Measurements from ENCODE around the gene METTL5. TPM values are rescaled to one million over a fixed set of nuclear protein-coding genes. Genes with fewer than 3 reads are reported as not detected.
"Not testable (repeated sequence)": the region's sequence is repeated elsewhere in the genome, so short reads cannot be mapped to it uniquely, and the experiment has no call there.

METTL5 gene
- total RNA-seq, 1 donor, result 39.8 TPM

- no peaks in the 10 kb centered on the region for H3K9me3 ChIP-seq (ENCODE audit: low read depth, low read length)
- H2AFZ ChIP-seq (ENCODE audit: low read length), result no peak overlapping the region
- H3K27me3 ChIP-seq (ENCODE audit: insufficient read depth, low read length), result no peaks in the 10 kb centered on the region
- H4K20me1 ChIP-seq (ENCODE audit: insufficient read depth, low read length), result peaks cover 10% of the 10 kb centered on the region
- H3K4me1 ChIP-seq (ENCODE audit: insufficient read depth, low read length), result no peaks in the 10 kb centered on the region
- peaks cover 76% of the 10 kb centered on the region for H3K79me2 ChIP-seq (ENCODE audit: insufficient read depth, low read length)
- H3K4me3 ChIP-seq (ENCODE audit: insufficient read depth, low read length), result no peak overlapping the region
- no peak for TF ChIP-seq CTCF (IDR thresholded peaks at IDR 0.05; ENCODE audit: extremely low read depth, low read depth, low read length)
- no peaks in the 10 kb centered on the region for H3K36me3 ChIP-seq (ENCODE audit: insufficient read depth, low read length)
- no peak overlapping the region for H3K27ac ChIP-seq (ENCODE audit: low read depth, low read length)
- no peak for DNase-seq (ENCODE audit: insufficient read length, low spot score, missing footprints)
- H3K4me2 ChIP-seq (ENCODE audit: insufficient read depth, low read length), result no peak overlapping the region
Measured at GRCh38 chr2:169849710-169850109, 25.0 kb upstream of the METTL5 start.

- H3K36me3 ChIP-seq (ENCODE audit: insufficient read depth, low read length); H3K4me3 ChIP-seq (ENCODE audit: insufficient read depth, low read length); H4K20me1 ChIP-seq (ENCODE audit: insufficient read depth, low read length); H3K27ac ChIP-seq (ENCODE audit: low read depth, low read length); H3K9me3 ChIP-seq (ENCODE audit: low read depth, low read length); H2AFZ ChIP-seq (ENCODE audit: low read length); H3K4me2 ChIP-seq (ENCODE audit: insufficient read depth, low read length); H3K4me1 ChIP-seq (ENCODE audit: insufficient read depth, low read length); H3K27me3 ChIP-seq (ENCODE audit: insufficient read depth, low read length); DNase-seq (ENCODE audit: insufficient read length, low spot score, missing footprints): not testable (repeated sequence)
- H3K79me2 ChIP-seq (ENCODE audit: insufficient read depth, low read length), result peaks cover 79% of the 10 kb centered on the region
Measured at GRCh38 chr2:169848959-169849693, 24.4 kb upstream of the METTL5 start.

- no peak for DNase-seq (ENCODE audit: insufficient read length, low spot score, missing footprints)
- H4K20me1 ChIP-seq (ENCODE audit: insufficient read depth, low read length), result peaks cover 14% of the 10 kb centered on the region
Measured at GRCh38 chr2:169845016-169845415, 20.3 kb upstream of the METTL5 start.

GRCh38 chr2:169841625-169842024 lies 16.9 kb upstream of the METTL5 start:
- H3K4me1 ChIP-seq (ENCODE audit: insufficient read depth, low read length); H3K27ac ChIP-seq (ENCODE audit: low read depth, low read length); H3K36me3 ChIP-seq (ENCODE audit: insufficient read depth, low read length); DNase-seq (ENCODE audit: insufficient read length, low spot score, missing footprints); H3K4me2 ChIP-seq (ENCODE audit: insufficient read depth, low read length); H3K27me3 ChIP-seq (ENCODE audit: insufficient read depth, low read length); H3K4me3 ChIP-seq (ENCODE audit: insufficient read depth, low read length); H2AFZ ChIP-seq (ENCODE audit: low read length); H3K9me3 ChIP-seq (ENCODE audit: low read depth, low read length): not testable (repeated sequence)
- peaks cover 83% of the 10 kb centered on the region for H3K79me2 ChIP-seq (ENCODE audit: insufficient read depth, low read length)
- peaks cover 20% of the 10 kb centered on the region for H4K20me1 ChIP-seq (ENCODE audit: insufficient read depth, low read length)

More at GRCh38 chr2:169845016-169845415, 20.3 kb upstream of the METTL5 start:
- H3K4me1 ChIP-seq (ENCODE audit: insufficient read depth, low read length), result no peaks in the 10 kb centered on the region
- H3K36me3 ChIP-seq (ENCODE audit: insufficient read depth, low read length), result no peaks in the 10 kb centered on the region
- no peaks in the 10 kb centered on the region for H3K9me3 ChIP-seq (ENCODE audit: low read depth, low read length)
- no peak overlapping the region for H3K4me3 ChIP-seq (ENCODE audit: insufficient read depth, low read length)
- H3K27me3 ChIP-seq (ENCODE audit: insufficient read depth, low read length), result no peaks in the 10 kb centered on the region
- TF ChIP-seq CTCF (IDR thresholded peaks at IDR 0.05; ENCODE audit: extremely low read depth, low read depth, low read length), result no peak
- H3K27ac ChIP-seq (ENCODE audit: low read depth, low read length), result no peak overlapping the region
- H3K79me2 ChIP-seq (ENCODE audit: insufficient read depth, low read length), result peaks cover 77% of the 10 kb centered on the region
- H3K4me2 ChIP-seq (ENCODE audit: insufficient read depth, low read length), result no peak overlapping the region
- H2AFZ ChIP-seq (ENCODE audit: low read length), result no peak overlapping the region

GRCh38 chr2:169840747-169841142 lies 16.0 kb upstream of the METTL5 start:
- Histone ChIP-seq H3K36me3 (ENCODE audit: insufficient read depth, low read length) (no peaks in the 10 kb centered on the region), H3K27me3 (ENCODE audit: insufficient read depth, low read length) (no peaks in the 10 kb centered on the region), H4K20me1 (ENCODE audit: insufficient read depth, low read length) (peaks cover 25% of the 10 kb centered on the region), H3K27ac (ENCODE audit: low read depth, low read length) (no peak overlapping the region), H3K4me3 (ENCODE audit: insufficient read depth, low read length) (no peak overlapping the region), H2AFZ (ENCODE audit: low read length) (no peak overlapping the region), H3K9me3 (ENCODE audit: low read depth, low read length) (no peaks in the 10 kb centered on the region), H3K79me2 (ENCODE audit: insufficient read depth, low read length) (peaks cover 84% of the 10 kb centered on the region), H3K4me2 (ENCODE audit: insufficient read depth, low read length) (no peak overlapping the region), H3K4me1 (ENCODE audit: insufficient read depth, low read length) (no peaks in the 10 kb centered on the region)
- DNase-seq (ENCODE audit: insufficient read length, low spot score, missing footprints), result no peak
- TF ChIP-seq CTCF (IDR thresholded peaks at IDR 0.05; ENCODE audit: extremely low read depth, low read depth, low read length), result no peak
